Fibroblast of lung (primary cell): ENCODE measurements around the gene RAPGEF6. TPM values are rescaled to one million over a fixed set of nuclear protein-coding genes. Genes with fewer than 3 reads are reported as not detected.

Source experiments
- DNase-seq, 2 donors: peaks; one replicate each; pipeline versions ENCODE4 v3.0.0 to v3.0.0-alpha.2; 2010; ENCODE audit warnings: low read depth in 2 of 2
- H2AFZ ChIP-seq: 2 replicates; pipeline ENCODE4 v1.5.1; 2012; ENCODE audit warnings: low read length, control low read depth, inconsistent platforms
- H3K27ac ChIP-seq: 2 replicates; pipeline ENCODE4 v1.5.1; 2011; ENCODE audit warnings: low read length, control low read depth; ENCODE audit not compliant: insufficient read depth
- H3K27me3 ChIP-seq: 2 replicates; pipeline ENCODE4 v1.5.1; 2011; ENCODE audit warnings: mild to moderate bottlenecking, low read length; ENCODE audit not compliant: control insufficient read depth, insufficient read depth
- H3K36me3 ChIP-seq: 2 replicates; pipeline ENCODE4 v1.5.1; 2011; ENCODE audit warnings: low read length; ENCODE audit not compliant: control insufficient read depth, insufficient read depth
- H3K4me1 ChIP-seq: 2 replicates; pipeline ENCODE4 v1.5.1; 2011; ENCODE audit warnings: low read length; ENCODE audit not compliant: control insufficient read depth, insufficient read depth; ENCODE audit errors: extremely low read depth
- H3K4me2 ChIP-seq: 2 replicates; pipeline ENCODE4 v1.5.1; 2011; ENCODE audit warnings: low read length, control low read depth; ENCODE audit not compliant: insufficient read depth; ENCODE audit errors: extremely low read depth
- H3K4me3 ChIP-seq, 4 experiments: fragments of 200-600 bp in 1 of 4; sonication (generic) in 1 of 4; replicated peaks in 1 of 4; 2 replicates each; pipeline ENCODE4 v1.5.1; 2011 to 2016; ENCODE audit warnings: low read length in 4 of 4, low read depth in 3 of 4, mild to moderate bottlenecking in 3 of 4, control low read depth in 2 of 4, inconsistent platforms in 1 of 4, mixed read lengths in 1 of 4; ENCODE audit not compliant: insufficient read depth in 1 of 4; ENCODE audit errors: control extremely low read depth in 1 of 4
- H3K79me2 ChIP-seq: 2 replicates; pipeline ENCODE4 v1.5.1; 2012; ENCODE audit warnings: mild to moderate bottlenecking, low read length, inconsistent platforms; ENCODE audit not compliant: control insufficient read depth, insufficient read depth
- H3K9ac ChIP-seq: 2 replicates; pipeline ENCODE4 v1.5.1; 2011; ENCODE audit warnings: mild to moderate bottlenecking, low read length, control low read depth; ENCODE audit not compliant: insufficient read depth
- H3K9me3 ChIP-seq: 2 replicates; pipeline ENCODE4 v1.5.1; 2012; ENCODE audit warnings: low read depth, low read length; ENCODE audit not compliant: control insufficient read depth, insufficient read depth
- H4K20me1 ChIP-seq: 2 replicates; pipeline ENCODE4 v1.5.1; 2011; ENCODE audit warnings: low read length; ENCODE audit not compliant: control insufficient read depth, insufficient read depth; ENCODE audit errors: extremely low read depth
- EZH2 ChIP-seq: IDR thresholded peaks from 2 replicates; pipeline ENCODE4 v1.5.1; 2012; ENCODE audit warnings: low read length, control low read depth, mild to moderate bottlenecking; ENCODE audit errors: missing control alignments
- polyA plus RNA-seq, 2 donors: library from polyadenylated mRNA; depleted of rRNA in 1 of 2; stranded (reverse) in 1 of 2; unstranded in 1 of 2; fragments of >200 nt; gene quantifications; 2 replicates each; pipeline ENCODE4 v1.2.1, GENCODE V29; 2011 to 2012; ENCODE audit warnings: missing spikeins in 1 of 2
- total RNA-seq: library from RNA; depleted of rRNA; stranded (reverse); fragments of >200 nt; gene quantifications from 2 replicates; pipeline ENCODE4 v1.2.1, GENCODE V29; 2014
- TF ChIP-seq, protein P1 (sequence below), 2 donors: IDR thresholded peaks in 1 of 2; conservative IDR thresholded peaks in 1 of 2; 1 replicate in 1 of 2; 2 replicates in 1 of 2; pipeline ENCODE4 v1.5.1; 2011 to 2012; ENCODE audit warnings: low read length in 2 of 2, control low read depth in 1 of 2, inconsistent platforms in 1 of 2, low read depth in 1 of 2, mild to moderate bottlenecking in 1 of 2

RAPGEF6 gene
- total and polyA plus RNA-seq, 2 donors (not counting 1 experiment from before 2014, with no cell fraction given), result 10.2 to 35.7 TPM

DNA sequence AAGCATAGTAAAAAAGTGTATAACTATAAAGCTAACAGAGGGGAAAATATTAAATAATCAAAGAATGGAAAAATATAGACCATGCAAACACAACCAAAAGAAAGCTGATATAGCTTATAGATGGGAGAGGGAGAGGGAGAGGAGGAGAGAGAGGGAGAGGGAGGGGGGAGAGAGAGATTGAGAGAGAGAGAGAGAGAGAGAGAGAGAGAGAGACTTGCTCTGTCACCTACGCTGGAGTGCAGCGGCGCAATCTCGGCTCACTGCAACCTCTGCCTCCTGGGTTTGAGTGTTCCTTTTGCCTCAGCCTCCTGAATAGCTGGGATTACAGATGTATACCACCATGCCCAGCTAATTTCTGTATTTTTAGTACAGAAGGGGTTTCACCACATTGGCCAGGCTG lies 110.6 kb downstream of the RAPGEF6 start:
- Histone ChIP-seq H3K9ac (no peak overlapping the region), H3K4me2 (no peak overlapping the region), H2AFZ (no peak overlapping the region), H3K9me3 (no peaks in the 10 kb centered on the region), H3K4me3 (no peak overlapping the region), H3K27ac (no peak overlapping the region), H3K4me1 (no peaks in the 10 kb centered on the region), H3K79me2 (no peaks in the 10 kb centered on the region), H3K27me3 (no peaks in the 10 kb centered on the region), H3K36me3 (no peaks in the 10 kb centered on the region), H4K20me1 (no peaks in the 10 kb centered on the region)
- TF ChIP-seq EZH2, result no peak
- TF ChIP-seq, protein P1, sequence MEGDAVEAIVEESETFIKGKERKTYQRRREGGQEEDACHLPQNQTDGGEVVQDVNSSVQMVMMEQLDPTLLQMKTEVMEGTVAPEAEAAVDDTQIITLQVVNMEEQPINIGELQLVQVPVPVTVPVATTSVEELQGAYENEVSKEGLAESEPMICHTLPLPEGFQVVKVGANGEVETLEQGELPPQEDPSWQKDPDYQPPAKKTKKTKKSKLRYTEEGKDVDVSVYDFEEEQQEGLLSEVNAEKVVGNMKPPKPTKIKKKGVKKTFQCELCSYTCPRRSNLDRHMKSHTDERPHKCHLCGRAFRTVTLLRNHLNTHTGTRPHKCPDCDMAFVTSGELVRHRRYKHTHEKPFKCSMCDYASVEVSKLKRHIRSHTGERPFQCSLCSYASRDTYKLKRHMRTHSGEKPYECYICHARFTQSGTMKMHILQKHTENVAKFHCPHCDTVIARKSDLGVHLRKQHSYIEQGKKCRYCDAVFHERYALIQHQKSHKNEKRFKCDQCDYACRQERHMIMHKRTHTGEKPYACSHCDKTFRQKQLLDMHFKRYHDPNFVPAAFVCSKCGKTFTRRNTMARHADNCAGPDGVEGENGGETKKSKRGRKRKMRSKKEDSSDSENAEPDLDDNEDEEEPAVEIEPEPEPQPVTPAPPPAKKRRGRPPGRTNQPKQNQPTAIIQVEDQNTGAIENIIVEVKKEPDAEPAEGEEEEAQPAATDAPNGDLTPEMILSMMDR (conservative IDR thresholded peaks at IDR 0.05 in 1 of 2, IDR thresholded peaks at IDR 0.05 in 1 of 2; ENCODE audit: low read depth in 1 of 2, low read length in 2 of 2), result no peak
- DNase-seq, result no peak

DNA sequence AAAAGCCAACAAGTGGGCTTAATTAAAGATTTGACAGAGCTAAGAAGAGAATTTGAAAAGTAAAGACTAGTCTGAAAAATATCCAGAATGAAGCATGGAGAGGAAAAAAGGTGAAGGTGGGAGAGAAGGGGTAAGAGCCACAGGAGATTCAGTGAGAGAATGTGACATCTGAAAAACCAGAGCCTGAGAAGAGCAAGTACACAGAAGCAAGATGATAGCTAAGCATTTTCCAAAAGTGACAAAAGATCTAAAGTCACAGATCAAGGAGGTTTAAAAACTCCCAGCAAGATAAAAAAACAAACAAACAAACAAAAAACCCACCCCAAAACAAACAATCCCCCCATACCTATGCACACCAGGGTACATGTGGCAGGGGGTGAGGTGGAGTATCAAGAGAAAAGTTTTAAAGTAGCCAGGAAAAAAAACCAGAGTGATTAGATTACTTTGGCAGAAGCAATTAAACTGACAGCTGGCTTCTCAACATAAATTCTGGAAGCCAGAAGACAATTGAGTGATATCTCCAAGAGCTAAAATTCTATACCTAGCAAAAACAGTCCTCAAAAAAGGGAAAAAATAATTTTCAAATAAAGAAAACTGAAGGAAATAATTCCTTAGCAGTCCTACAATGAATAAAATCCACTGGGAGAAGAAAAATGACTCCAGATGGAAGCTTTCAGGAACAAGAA lies 111.4 kb downstream of the RAPGEF6 start:
- Histone ChIP-seq H3K27ac (no peak overlapping the region), H2AFZ (no peak overlapping the region), H3K27me3 (no peaks in the 10 kb centered on the region), H3K36me3 (no peaks in the 10 kb centered on the region), H3K9me3 (no peaks in the 10 kb centered on the region), H3K79me2 (no peaks in the 10 kb centered on the region), H3K9ac (no peak overlapping the region), H3K4me1 (no peaks in the 10 kb centered on the region), H3K4me2 (no peak overlapping the region), H3K4me3 (no peak overlapping the region), H4K20me1 (no peaks in the 10 kb centered on the region)
- TF ChIP-seq EZH2, result no peak
- TF ChIP-seq, protein P1 (conservative IDR thresholded peaks at IDR 0.05 in 1 of 2, IDR thresholded peaks at IDR 0.05 in 1 of 2; ENCODE audit: low read depth in 1 of 2, low read length in 2 of 2), result no peak
- DNase-seq, result no peak

DNA sequence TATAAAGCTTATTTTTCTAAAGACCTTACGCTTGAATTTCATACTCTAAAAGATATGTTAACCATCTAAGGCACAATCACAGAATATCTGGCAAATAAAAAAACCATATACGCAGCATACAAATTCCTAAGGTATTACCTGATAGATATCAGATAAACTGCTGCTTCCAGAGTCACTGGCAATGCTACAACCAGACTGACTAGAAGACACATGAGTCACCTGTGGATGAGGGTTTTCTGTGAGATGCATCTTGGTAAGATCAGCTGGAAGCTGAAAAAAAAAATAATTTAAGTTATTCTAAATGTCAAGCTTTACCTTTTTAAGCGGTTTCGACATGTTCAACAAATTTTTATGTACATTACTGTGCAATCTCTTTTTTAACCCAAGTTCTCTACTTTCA lies 113.8 kb downstream of the RAPGEF6 start:
- no peaks in the 10 kb centered on the region for H3K79me2 ChIP-seq
- no peaks in the 10 kb centered on the region for H3K4me1 ChIP-seq
- H3K9me3 ChIP-seq, result no peaks in the 10 kb centered on the region
- H3K27ac ChIP-seq, result no peak overlapping the region
- no peaks in the 10 kb centered on the region for H3K27me3 ChIP-seq
- H4K20me1 ChIP-seq, result no peaks in the 10 kb centered on the region
- H3K9ac ChIP-seq, result no peak overlapping the region
- H3K36me3 ChIP-seq, result no peaks in the 10 kb centered on the region
- DNase-seq, result peak in 1 of 2 donors; percentile 91
- TF ChIP-seq, protein P1 (conservative IDR thresholded peaks at IDR 0.05 in 1 of 2, IDR thresholded peaks at IDR 0.05 in 1 of 2; ENCODE audit: low read depth in 1 of 2, low read length in 2 of 2), result no peak
- no peak for TF ChIP-seq EZH2
- H3K4me2 ChIP-seq, result no peak overlapping the region
- no peak overlapping the region for H3K4me3 ChIP-seq
- H2AFZ ChIP-seq, result no peak overlapping the region
